MM.1S (cell line): ENCODE measurements around the gene TMEM239.

Source experiments
- DNase-seq: peaks from one replicate; pipeline ENCODE4 v3.0.0-alpha.2; 2015
- H2AFZ ChIP-seq: fragments of 300-600 bp; sonication (generic); 2 replicates; pipeline ENCODE4 v1.6.0; 2016; ENCODE audit warnings: antibody characterized with exemption, low read length
- H3F3A ChIP-seq: fragments of 300-600 bp; sonication (generic); 2 replicates; pipeline ENCODE4 v1.6.1; 2016; ENCODE audit warnings: mild to moderate bottlenecking, antibody characterized with exemption, low read length, moderate library complexity, mixed read lengths; ENCODE audit not compliant: insufficient read depth
- H3K27ac ChIP-seq: fragments of 300-600 bp; sonication (generic); 2 replicates; pipeline ENCODE4 v1.5.1; 2016; ENCODE audit warnings: mild to moderate bottlenecking, low read length
- H3K27me3 ChIP-seq: fragments of 300-600 bp; sonication (generic); replicated peaks from 2 replicates; pipeline ENCODE4 v1.6.0; 2016; ENCODE audit warnings: low read length; ENCODE audit not compliant: insufficient read depth
- H3K36me3 ChIP-seq: fragments of 300-600 bp; sonication (generic); replicated peaks from 2 replicates; pipeline ENCODE4 v1.6.1; 2016; ENCODE audit warnings: mild to moderate bottlenecking, low read length, mixed read lengths; ENCODE audit not compliant: insufficient read depth
- H3K4me1 ChIP-seq: fragments of 300-600 bp; sonication (generic); 2 replicates; pipeline ENCODE4 v1.6.1; 2016; ENCODE audit warnings: low read length, mixed read lengths
- H3K4me2 ChIP-seq: fragments of 300-600 bp; sonication (generic); 2 replicates; pipeline ENCODE4 v1.6.0; 2016; ENCODE audit warnings: low read depth, low read length
- H3K4me3 ChIP-seq: fragments of 300-600 bp; sonication (generic); 2 replicates; pipeline ENCODE4 v1.5.1; 2016; ENCODE audit warnings: low read length, mixed read lengths
- H3K79me2 ChIP-seq: fragments of 300-600 bp; sonication (generic); 2 replicates; pipeline ENCODE4 v1.6.1; 2016; ENCODE audit warnings: mixed run types, low read length, mixed read lengths
- H3K9ac ChIP-seq: fragments of 300-600 bp; sonication (generic); 2 replicates; pipeline ENCODE4 v1.6.1; 2016; ENCODE audit warnings: low read length, mixed read lengths
- H3K9me2 ChIP-seq: fragments of 300-600 bp; sonication (generic); replicated peaks from 2 replicates; pipeline ENCODE4 v1.6.1; 2016; ENCODE audit warnings: mild to moderate bottlenecking, low read length, mixed read lengths; ENCODE audit not compliant: insufficient read depth
- H3K9me3 ChIP-seq: fragments of 300-600 bp; sonication (generic); replicated peaks from 2 replicates; pipeline ENCODE4 v1.6.1; 2016; ENCODE audit warnings: mild to moderate bottlenecking, low read length, mixed read lengths; ENCODE audit not compliant: insufficient read depth
- H4K20me1 ChIP-seq: fragments of 300-600 bp; sonication (generic); 2 replicates; pipeline ENCODE4 v1.6.1; 2016; ENCODE audit warnings: mild to moderate bottlenecking, low read length, moderate library complexity, mixed read lengths; ENCODE audit not compliant: insufficient read depth
- EZH2 ChIP-seq: fragments of 300-600 bp; sonication (generic); optimal IDR thresholded peaks from 2 replicates; pipeline ENCODE3; 2017; ENCODE audit warnings: low read depth, mild to moderate bottlenecking, antibody characterized with exemption, low read length, mixed read lengths
- EZH2phosphoT487 ChIP-seq: fragments of 300-600 bp; sonication (generic); IDR thresholded peaks from 2 replicates; pipeline ENCODE4 v1.6.1; 2018; ENCODE audit warnings: antibody characterized with exemption, low read length
- TF ChIP-seq, protein P1 (sequence below): fragments of 300-600 bp; sonication (generic); IDR thresholded peaks from 2 replicates; pipeline ENCODE4 v1.5.1; 2016; ENCODE audit warnings: antibody characterized with exemption, low read length, mixed read lengths

Gene TMEM239

DNA sequence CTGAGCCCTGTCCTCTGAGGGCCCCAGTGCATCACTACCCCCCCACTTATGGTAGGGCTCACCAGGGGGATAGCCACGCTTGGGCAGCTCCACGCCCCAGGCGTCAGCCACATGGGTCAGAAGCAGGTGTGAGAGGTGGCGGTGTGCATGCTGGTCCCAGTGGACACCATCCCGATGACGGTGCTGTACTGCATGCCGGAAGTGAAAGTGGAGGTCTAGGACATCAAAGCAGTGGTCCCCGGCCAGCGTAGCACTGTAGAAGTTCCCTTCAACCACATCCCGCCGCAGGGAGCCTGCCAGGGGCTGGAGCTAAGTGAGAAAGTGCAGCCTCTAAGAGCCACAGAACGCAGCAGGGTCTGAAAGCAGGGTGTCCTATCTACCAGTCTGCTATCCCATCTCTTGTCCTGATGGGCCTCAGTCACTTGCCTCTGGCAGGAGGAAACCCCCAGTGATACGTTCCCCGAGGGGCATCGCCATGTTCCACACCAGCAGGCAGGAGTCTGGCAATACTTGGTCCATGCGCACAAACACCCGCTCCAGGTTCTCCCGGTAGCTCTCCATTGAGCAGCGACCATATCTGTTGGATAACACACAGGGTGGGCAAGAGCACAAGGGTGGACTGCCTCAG is 22.1 kb downstream of the TMEM239 start:
- H3K79me2 ChIP-seq = peaks cover 10% of the 10 kb centered on the region
- no peaks in the 10 kb centered on the region for H3K9me2 ChIP-seq
- no peak overlapping the region for H2AFZ ChIP-seq
- no peak for DNase-seq
- no peak overlapping the region for H3K4me3 ChIP-seq
- H3K4me2 ChIP-seq = no peak overlapping the region
- H4K20me1 ChIP-seq = no peaks in the 10 kb centered on the region
- no peaks in the 10 kb centered on the region for H3F3A ChIP-seq
- TF ChIP-seq EZH2 (no peak), EZH2phosphoT487 (no peak)
- TF ChIP-seq, protein P1, sequence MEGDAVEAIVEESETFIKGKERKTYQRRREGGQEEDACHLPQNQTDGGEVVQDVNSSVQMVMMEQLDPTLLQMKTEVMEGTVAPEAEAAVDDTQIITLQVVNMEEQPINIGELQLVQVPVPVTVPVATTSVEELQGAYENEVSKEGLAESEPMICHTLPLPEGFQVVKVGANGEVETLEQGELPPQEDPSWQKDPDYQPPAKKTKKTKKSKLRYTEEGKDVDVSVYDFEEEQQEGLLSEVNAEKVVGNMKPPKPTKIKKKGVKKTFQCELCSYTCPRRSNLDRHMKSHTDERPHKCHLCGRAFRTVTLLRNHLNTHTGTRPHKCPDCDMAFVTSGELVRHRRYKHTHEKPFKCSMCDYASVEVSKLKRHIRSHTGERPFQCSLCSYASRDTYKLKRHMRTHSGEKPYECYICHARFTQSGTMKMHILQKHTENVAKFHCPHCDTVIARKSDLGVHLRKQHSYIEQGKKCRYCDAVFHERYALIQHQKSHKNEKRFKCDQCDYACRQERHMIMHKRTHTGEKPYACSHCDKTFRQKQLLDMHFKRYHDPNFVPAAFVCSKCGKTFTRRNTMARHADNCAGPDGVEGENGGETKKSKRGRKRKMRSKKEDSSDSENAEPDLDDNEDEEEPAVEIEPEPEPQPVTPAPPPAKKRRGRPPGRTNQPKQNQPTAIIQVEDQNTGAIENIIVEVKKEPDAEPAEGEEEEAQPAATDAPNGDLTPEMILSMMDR = no peak
- H3K27me3 ChIP-seq = no peaks in the 10 kb centered on the region
- H3K9me3 ChIP-seq = no peaks in the 10 kb centered on the region
- no peaks in the 10 kb centered on the region for H3K36me3 ChIP-seq
- H3K4me1 ChIP-seq = peaks cover 5% of the 10 kb centered on the region; the same call in 1 of the 2 replicates
- H3K27ac ChIP-seq = no peak overlapping the region
- no peak overlapping the region for H3K9ac ChIP-seq

GRCh38 chr20:2838847-2839671 is 22.9 kb downstream of the TMEM239 start:
- DNase-seq = no peak
- no peaks in the 10 kb centered on the region for H4K20me1 ChIP-seq
- peak overlapping the region; percentile 97; the same call in 1 of the 2 replicates for H2AFZ ChIP-seq
- no peak overlapping the region for H3K9ac ChIP-seq
- no peak overlapping the region for H3K27ac ChIP-seq
- no peaks in the 10 kb centered on the region for H3F3A ChIP-seq
- H3K4me1 ChIP-seq = peaks cover 5% of the 10 kb centered on the region; the same call in 1 of the 2 replicates
- H3K4me2 ChIP-seq = peak overlapping the region; percentile 96; the same call in 1 of the 2 replicates
- no peaks in the 10 kb centered on the region for H3K9me3 ChIP-seq
- no peaks in the 10 kb centered on the region for H3K27me3 ChIP-seq
- H3K9me2 ChIP-seq = no peaks in the 10 kb centered on the region
- TF ChIP-seq, protein P1 = no peak
- TF ChIP-seq EZH2 = no peak
- peaks cover 10% of the 10 kb centered on the region for H3K79me2 ChIP-seq
- no peak overlapping the region for H3K4me3 ChIP-seq
- H3K36me3 ChIP-seq = no peaks in the 10 kb centered on the region

DNA sequence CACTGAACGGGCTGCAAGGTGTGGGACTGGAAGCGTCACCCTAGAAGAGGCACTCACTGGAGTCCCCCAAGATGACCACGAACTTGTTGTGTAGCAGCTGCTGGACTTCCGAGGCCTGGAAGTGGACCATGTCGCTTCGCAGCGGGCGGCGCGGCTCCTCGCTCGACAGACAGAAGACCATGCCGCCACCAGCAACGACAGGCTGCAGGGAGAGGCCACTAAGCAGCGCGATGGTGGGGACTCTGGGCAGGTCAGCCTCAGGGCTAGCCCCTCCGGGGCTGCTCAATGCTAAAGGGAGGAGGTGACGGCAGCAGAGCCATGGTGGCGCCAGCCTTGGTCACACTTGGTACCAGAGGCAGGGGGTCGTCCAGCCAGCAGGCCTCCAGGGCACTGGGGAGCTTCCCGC is 23.6 kb downstream of the TMEM239 start:
- H3K9me3 ChIP-seq = no peaks in the 10 kb centered on the region
- H3K4me3 ChIP-seq = peak overlapping the region; percentile 97
- no peaks in the 10 kb centered on the region for H4K20me1 ChIP-seq
- TF ChIP-seq, protein P1 = no peak
- no peak for TF ChIP-seq EZH2phosphoT487
- peaks cover 10% of the 10 kb centered on the region for H3K79me2 ChIP-seq
- no peak overlapping the region for H3K27ac ChIP-seq
- peak overlapping the region; percentile 96; the same call in 1 of the 2 replicates for H3K4me2 ChIP-seq
- no peaks in the 10 kb centered on the region for H3F3A ChIP-seq
- H3K4me1 ChIP-seq = peaks cover 5% of the 10 kb centered on the region; the same call in 1 of the 2 replicates
- peak overlapping the region; percentile 94 for H3K9ac ChIP-seq
- no peaks in the 10 kb centered on the region for H3K9me2 ChIP-seq
- peak overlapping the region; percentile 97 for H2AFZ ChIP-seq
- no peaks in the 10 kb centered on the region for H3K36me3 ChIP-seq
- DNase-seq = no peak
- no peaks in the 10 kb centered on the region for H3K27me3 ChIP-seq
